Measurements from ENCODE around the gene FNDC3B. TPM values are rescaled to one million over a fixed set of nuclear protein-coding genes. Genes with fewer than 3 reads are reported as not detected.

Gene FNDC3B
- total RNA-seq, 2 donors from 2014 or later: 57.6 to 69.3 TPM

- no peaks in the 10 kb centered on the region for H3K36me3 ChIP-seq
- no peaks in the 10 kb centered on the region for H3K9me3 ChIP-seq
- H3K27ac ChIP-seq: no peak overlapping the region
- no peaks in the 10 kb centered on the region for H3K27me3 ChIP-seq
- H3K4me3 ChIP-seq: no peak overlapping the region
- no peak for TF ChIP-seq CTCF (IDR thresholded peaks at IDR 0.05)
- peaks cover 0 to 81% of the 10 kb centered on the region in 2 donors for H3K4me1 ChIP-seq
- no peak for DNase-seq (ENCODE audit: low spot score)
Observed at GRCh38 chr3:172102123-172102882, 62.9 kb downstream of the FNDC3B start.

- peak overlapping the region in 1 of 2 donors; percentile 41 for H3K27ac ChIP-seq
Observed at GRCh38 chr3:172102883-172103310, 63.5 kb downstream of the FNDC3B start.

GRCh38 chr3:172103724-172104123, 64.3 kb downstream of the FNDC3B start:
- TF ChIP-seq CTCF (IDR thresholded peaks at IDR 0.05): no peak
- H3K4me3 ChIP-seq: no peak overlapping the region

More at GRCh38 chr3:172102883-172103310, 63.5 kb downstream of the FNDC3B start:
- no peak for DNase-seq (ENCODE audit: low spot score)
- Histone ChIP-seq H3K9me3 (no peaks in the 10 kb centered on the region), H3K36me3 (no peaks in the 10 kb centered on the region), H3K4me3 (no peak overlapping the region), H3K27me3 (no peaks in the 10 kb centered on the region), H3K4me1 (peaks cover 0 to 81% of the 10 kb centered on the region in 2 donors)
- TF ChIP-seq CTCF (IDR thresholded peaks at IDR 0.05): no peak

GRCh38 chr3:172104471-172105072, 65.2 kb downstream of the FNDC3B start:
- DNase-seq (ENCODE audit: low spot score): no peak
- Histone ChIP-seq H3K9me3 (no peaks in the 10 kb centered on the region), H3K36me3 (no peaks in the 10 kb centered on the region), H3K4me1 (peaks cover 0 to 74% of the 10 kb centered on the region in 2 donors), H3K4me3 (no peak overlapping the region), H3K27ac (peak overlapping the region in 1 of 2 donors; percentile 41), H3K27me3 (no peaks in the 10 kb centered on the region)
- TF ChIP-seq CTCF (IDR thresholded peaks at IDR 0.05): no peak

More at GRCh38 chr3:172103724-172104123, 64.3 kb downstream of the FNDC3B start:
- Histone ChIP-seq H3K4me1 (peaks cover 0 to 81% of the 10 kb centered on the region in 2 donors), H3K36me3 (no peaks in the 10 kb centered on the region), H3K27ac (peak overlapping the region in 1 of 2 donors; percentile 41), H3K9me3 (no peaks in the 10 kb centered on the region), H3K27me3 (no peaks in the 10 kb centered on the region)
- no peak for DNase-seq (ENCODE audit: low spot score)

GRCh38 chr3:172106037-172106954, 66.9 kb downstream of the FNDC3B start:
- H3K4me3 ChIP-seq: no peak overlapping the region
- no peak overlapping the region for H3K27ac ChIP-seq
- H3K9me3 ChIP-seq: no peaks in the 10 kb centered on the region
- no peak for DNase-seq (ENCODE audit: low spot score)
- no peaks in the 10 kb centered on the region for H3K27me3 ChIP-seq
- H3K4me1 ChIP-seq: peaks cover 0 to 62% of the 10 kb centered on the region in 2 donors
- no peaks in the 10 kb centered on the region for H3K36me3 ChIP-seq
- TF ChIP-seq CTCF (IDR thresholded peaks at IDR 0.05): no peak

Measured in right atrium auricular region (tissue), 2 donors.